Cardiac muscle cell (in vitro differentiated cells and primary cell): ENCODE data around the gene ERAP2. TPM values are rescaled to one million over a fixed set of nuclear protein-coding genes. Genes with fewer than 3 reads are reported as not detected.
"Not testable (repeated sequence)": the region's sequence is repeated elsewhere in the genome, so short reads cannot be mapped to it uniquely, and the experiment has no call there.

Experiments
- DNase-seq, 2 donors: peaks; one replicate each; pipeline versions ENCODE4 v3.0.0 to v3.0.0-alpha.2; 2010 to 2017; ENCODE audit warnings: low read depth in 1 of 2, low spot score in 1 of 2
- H3K27ac ChIP-seq: fragments of 200-600 bp; sonication (generic); 2 replicates; pipeline ENCODE4 v1.5.1; 2016
- H3K27me3 ChIP-seq: fragments of 200-600 bp; sonication (generic); 2 replicates; pipeline ENCODE4 v1.6.0; 2016; ENCODE audit warnings: control low read depth
- H3K36me3 ChIP-seq: fragments of 200-600 bp; sonication (generic); 2 replicates; pipeline ENCODE4 v1.5.1; 2016; ENCODE audit warnings: control low read depth
- H3K4me1 ChIP-seq: fragments of 200-600 bp; sonication (generic); 2 replicates; pipeline ENCODE4 v1.8.1; 2017; ENCODE audit warnings: low read depth, mild to moderate bottlenecking, mixed run types
- H3K4me3 ChIP-seq: fragments of 200-600 bp; sonication (generic); 2 replicates; pipeline ENCODE4 v1.5.1; 2016; ENCODE audit warnings: mild to moderate bottlenecking
- H3K9me3 ChIP-seq: fragments of 200-600 bp; sonication (generic); 2 replicates; pipeline ENCODE4 v1.5.1; 2017; ENCODE audit warnings: low read depth, mild to moderate bottlenecking, control low read depth
- polyA plus RNA-seq: library from polyadenylated mRNA; unstranded; fragments of >200 nt; fragmentation: Nextera tagmentation; extraction: Ambion mirVana; gene quantifications from 2 replicates; pipeline ENCODE4 v1.2.1, GENCODE V29; 2016
- total RNA-seq: library from RNA; depleted of rRNA; stranded (reverse); fragments of >200 nt; gene quantifications from 2 replicates; pipeline ENCODE4 v1.2.3, GENCODE V29; 2016
- TF ChIP-seq, protein P1 (sequence below): IDR thresholded peaks from 2 replicates; pipeline ENCODE4 v1.5.1; 2012; ENCODE audit warnings: low read depth, mild to moderate bottlenecking, low read length

Gene ERAP2
- total and polyA plus RNA-seq, 2 experiments from 2014 or later, result 0.35 TPM; not detected in 1

DNA sequence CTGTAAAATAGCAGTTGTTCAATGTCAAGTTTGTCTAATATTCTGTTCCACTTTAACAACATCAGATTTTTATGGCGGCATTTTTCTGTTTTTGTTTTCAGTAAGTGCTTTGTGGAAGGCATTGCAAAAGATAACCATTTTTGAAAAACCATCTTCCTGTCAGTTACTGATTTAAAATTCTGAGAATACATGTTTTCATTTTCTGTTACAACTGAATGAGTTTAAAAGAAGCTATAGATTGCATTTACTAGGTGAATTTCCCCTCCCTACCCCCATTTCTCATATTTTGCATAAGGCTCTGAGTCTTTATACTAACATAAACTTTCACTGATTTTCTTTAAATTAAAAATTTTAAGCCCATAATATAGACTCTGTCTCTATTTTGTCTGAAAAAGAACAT is 4.6 kb upstream of the ERAP2 start:
- no peak for DNase-seq
- no peaks in the 10 kb centered on the region for H3K27me3 ChIP-seq
- H3K4me1 ChIP-seq, result peaks cover 14% of the 10 kb centered on the region
- H3K4me3 ChIP-seq, result no peak overlapping the region
- no peak overlapping the region for H3K27ac ChIP-seq
- H3K9me3 ChIP-seq, result no peaks in the 10 kb centered on the region
- no peaks in the 10 kb centered on the region for H3K36me3 ChIP-seq
- TF ChIP-seq, protein P1, sequence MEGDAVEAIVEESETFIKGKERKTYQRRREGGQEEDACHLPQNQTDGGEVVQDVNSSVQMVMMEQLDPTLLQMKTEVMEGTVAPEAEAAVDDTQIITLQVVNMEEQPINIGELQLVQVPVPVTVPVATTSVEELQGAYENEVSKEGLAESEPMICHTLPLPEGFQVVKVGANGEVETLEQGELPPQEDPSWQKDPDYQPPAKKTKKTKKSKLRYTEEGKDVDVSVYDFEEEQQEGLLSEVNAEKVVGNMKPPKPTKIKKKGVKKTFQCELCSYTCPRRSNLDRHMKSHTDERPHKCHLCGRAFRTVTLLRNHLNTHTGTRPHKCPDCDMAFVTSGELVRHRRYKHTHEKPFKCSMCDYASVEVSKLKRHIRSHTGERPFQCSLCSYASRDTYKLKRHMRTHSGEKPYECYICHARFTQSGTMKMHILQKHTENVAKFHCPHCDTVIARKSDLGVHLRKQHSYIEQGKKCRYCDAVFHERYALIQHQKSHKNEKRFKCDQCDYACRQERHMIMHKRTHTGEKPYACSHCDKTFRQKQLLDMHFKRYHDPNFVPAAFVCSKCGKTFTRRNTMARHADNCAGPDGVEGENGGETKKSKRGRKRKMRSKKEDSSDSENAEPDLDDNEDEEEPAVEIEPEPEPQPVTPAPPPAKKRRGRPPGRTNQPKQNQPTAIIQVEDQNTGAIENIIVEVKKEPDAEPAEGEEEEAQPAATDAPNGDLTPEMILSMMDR, result no peak

DNA sequence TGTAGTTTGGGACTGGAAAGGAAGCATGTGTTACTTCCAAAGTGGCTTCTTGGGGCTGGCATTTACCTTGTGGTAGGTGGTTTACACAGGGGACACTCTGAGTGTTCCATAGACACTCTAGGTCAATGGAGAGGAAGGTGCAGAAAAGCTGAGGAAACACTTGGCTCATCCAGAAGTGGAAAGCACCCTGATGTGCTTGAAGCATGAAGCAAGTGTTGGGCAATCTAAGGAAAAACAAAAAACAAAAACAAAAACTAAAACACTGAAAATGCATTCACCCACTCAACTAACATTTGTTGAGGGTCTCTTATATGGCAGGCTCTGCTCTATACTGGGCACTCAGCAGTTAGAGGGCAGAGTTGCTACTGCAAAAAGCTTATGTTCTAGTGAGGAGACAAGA is 2.9 kb upstream of the ERAP2 start:
- Histone ChIP-seq H3K36me3 (no peaks in the 10 kb centered on the region), H3K27ac (no peak overlapping the region), H3K9me3 (no peaks in the 10 kb centered on the region), H3K4me3 (no peak overlapping the region), H3K4me1 (peaks cover 14% of the 10 kb centered on the region), H3K27me3 (no peaks in the 10 kb centered on the region)
- TF ChIP-seq, protein P1, result no peak
- DNase-seq, result no peak

DNA sequence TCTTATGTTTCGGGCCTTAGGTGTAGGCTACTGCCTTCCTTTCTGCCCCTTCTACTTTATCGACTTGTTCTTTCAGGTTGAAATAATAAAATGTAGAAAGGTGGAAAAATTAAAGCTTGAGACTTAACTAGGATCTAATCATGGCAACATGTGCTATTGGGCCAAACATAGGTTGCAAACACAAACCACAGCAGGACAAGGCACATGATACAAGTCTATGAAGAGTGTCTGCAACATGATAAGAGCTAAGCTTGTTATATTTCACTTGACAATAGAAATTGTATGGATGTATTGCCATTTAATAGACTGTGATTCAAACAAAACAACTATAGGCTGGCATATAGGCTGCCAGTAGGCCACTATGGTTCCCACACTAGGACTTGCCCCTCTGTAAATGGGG is 1.7 kb upstream of the ERAP2 start:
- Histone ChIP-seq H3K27ac (no peak overlapping the region), H3K4me1 (peaks cover 9% of the 10 kb centered on the region), H3K36me3 (no peaks in the 10 kb centered on the region), H3K27me3 (no peaks in the 10 kb centered on the region), H3K4me3 (no peak overlapping the region), H3K9me3 (no peaks in the 10 kb centered on the region)
- no peak for DNase-seq
- TF ChIP-seq, protein P1, result no peak

DNA sequence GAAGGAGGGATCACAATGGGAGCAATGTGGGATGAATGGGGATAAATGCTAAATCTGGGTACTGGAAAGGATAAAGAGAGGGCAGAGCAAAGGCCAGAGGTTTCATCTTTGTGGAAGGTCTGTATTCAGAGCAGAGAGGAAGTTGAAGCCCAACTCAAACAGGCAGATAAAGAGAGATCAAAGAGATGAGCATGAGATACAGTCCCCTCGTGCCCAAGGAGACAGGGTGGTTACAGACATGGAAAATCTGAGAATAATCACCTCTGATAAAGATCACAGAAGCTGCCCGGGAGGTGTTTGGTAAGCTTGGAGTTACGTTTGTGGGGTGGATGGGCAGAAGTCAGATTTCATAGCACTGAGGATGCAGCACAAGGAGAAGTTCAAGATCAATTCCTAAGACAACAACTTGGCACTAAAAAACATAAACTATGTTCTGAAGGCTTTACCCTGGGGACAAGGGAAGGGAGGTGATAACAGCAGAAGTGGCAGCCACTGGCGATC is 459 bp upstream of the ERAP2 start:
- Histone ChIP-seq H3K4me1 (peaks cover 9% of the 10 kb centered on the region), H3K9me3 (no peaks in the 10 kb centered on the region), H3K36me3 (no peaks in the 10 kb centered on the region), H3K27me3 (no peaks in the 10 kb centered on the region), H3K4me3 (no peak overlapping the region), H3K27ac (no peak overlapping the region)
- TF ChIP-seq, protein P1, result no peak
- no peak for DNase-seq

DNA sequence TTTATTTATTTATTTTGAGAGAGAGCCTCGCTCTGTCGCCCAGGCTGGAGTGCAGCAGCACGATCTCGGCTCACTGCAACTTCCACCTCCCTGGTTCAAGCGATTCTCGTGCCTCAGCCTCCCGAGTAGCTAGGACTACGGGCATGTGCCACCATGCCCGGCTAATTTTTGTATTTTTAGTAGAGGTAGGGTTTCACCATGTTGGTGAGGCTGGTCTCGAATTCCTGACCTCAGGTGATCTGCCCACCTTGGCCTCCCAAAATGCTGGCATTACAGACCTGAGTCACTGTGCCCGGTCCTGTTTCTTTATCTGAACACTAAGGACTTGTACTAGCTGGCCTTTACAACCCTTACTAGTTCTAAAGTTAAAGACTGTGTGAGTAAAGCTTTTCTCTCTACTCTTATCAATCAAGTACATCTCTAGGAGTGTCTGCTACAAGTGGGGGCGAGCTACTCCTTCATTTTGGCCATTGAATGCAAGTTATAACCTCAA is 723 bp downstream of the ERAP2 start:
- H3K27ac ChIP-seq, DNase-seq, H3K27me3 ChIP-seq, H3K9me3 ChIP-seq, H3K4me3 ChIP-seq, H3K36me3 ChIP-seq: not testable (repeated sequence)
- H3K4me1 ChIP-seq, result peaks cover 13% of the 10 kb centered on the region

DNA sequence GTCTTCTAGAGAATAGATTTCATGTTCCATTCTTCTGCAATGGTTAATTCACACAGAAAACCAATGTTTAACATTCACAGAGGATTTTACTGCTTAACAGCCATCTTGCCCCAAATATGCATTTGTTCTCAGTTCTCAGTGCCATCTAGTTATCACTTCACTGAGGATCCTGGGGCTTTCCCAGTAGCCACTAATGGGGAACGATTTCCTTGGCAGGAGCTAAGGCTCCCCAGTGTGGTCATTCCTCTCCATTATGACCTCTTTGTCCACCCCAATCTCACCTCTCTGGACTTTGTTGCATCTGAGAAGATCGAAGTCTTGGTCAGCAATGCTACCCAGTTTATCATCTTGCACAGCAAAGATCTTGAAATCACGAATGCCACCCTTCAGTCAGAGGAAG is 3.4 kb downstream of the ERAP2 start:
- TF ChIP-seq, protein P1, result no peak
- Histone ChIP-seq H3K4me1 (peaks cover 19% of the 10 kb centered on the region), H3K9me3 (no peaks in the 10 kb centered on the region), H3K36me3 (no peaks in the 10 kb centered on the region), H3K27ac (no peak overlapping the region), H3K4me3 (no peak overlapping the region), H3K27me3 (no peaks in the 10 kb centered on the region)
- no peak for DNase-seq
